Common myeloid progenitor, CD34-positive (primary cell): ENCODE results near the gene DRD2.
A peak's percentile ranks its signal among the peaks of the same experiment; 100 is the strongest.

Experiments
- CTCF ChIA-PET: fragments of 350-600 bp; sonication (Branson Sonifier 250); formaldehyde crosslinking; loops from one replicate; lab custom pipeline; 2021; ENCODE audit warnings: antibody characterized with exemption; lab: Charles Lee
- POLR2A ChIA-PET: fragments of 350-600 bp; sonication (Branson Sonifier 250); formaldehyde crosslinking; loops from one replicate; lab custom pipeline; 2021; ENCODE audit warnings: antibody characterized with exemption; lab: Charles Lee
- DNase-seq, 3 donors: peaks; one replicate each; pipeline versions ENCODE4 v3.0.0 to v3.0.0-alpha.2; 2013
- H3K27ac ChIP-seq, 2 experiments: 1 replicate in 1 of 2; 2 replicates in 1 of 2; pipeline ENCODE4 v1.7.0; 2013; ENCODE audit warnings: inconsistent platforms in 2 of 2, low read length in 2 of 2, mild to moderate bottlenecking in 2 of 2, low read depth in 1 of 2, moderate library complexity in 1 of 2; ENCODE audit not compliant: severe bottlenecking in 2 of 2, insufficient read depth in 1 of 2, poor library complexity in 1 of 2
- H3K27me3 ChIP-seq, 5 experiments: replicated peaks in 2 of 5; 1 replicate in 3 of 5; 2 replicates in 2 of 5; pipeline versions ENCODE4 v1.6.1 to v1.7.0; 2013; ENCODE audit warnings: low read length in 4 of 5, mild to moderate bottlenecking in 2 of 5, moderate library complexity in 2 of 5, inconsistent platforms in 1 of 5; ENCODE audit not compliant: insufficient read depth in 5 of 5, control insufficient read depth in 4 of 5
- H3K36me3 ChIP-seq, 4 experiments: 1 replicate in 2 of 4; 2 replicates in 2 of 4; pipeline versions ENCODE4 v1.6.1 to v1.7.0; 2013; ENCODE audit warnings: low read length in 3 of 4, control low read depth in 1 of 4, mild to moderate bottlenecking in 1 of 4; ENCODE audit not compliant: control insufficient read depth in 4 of 4, insufficient read depth in 4 of 4
- H3K4me1 ChIP-seq, 4 experiments: 1 replicate in 3 of 4; 2 replicates in 1 of 4; pipeline versions ENCODE4 v1.6.1 to v1.7.1; 2013; ENCODE audit warnings: low read length in 3 of 4, mild to moderate bottlenecking in 3 of 4, control low read depth in 1 of 4, inconsistent platforms in 1 of 4, moderate library complexity in 1 of 4; ENCODE audit not compliant: control insufficient read depth in 4 of 4, insufficient read depth in 4 of 4; ENCODE audit errors: control extremely low read depth in 1 of 4
- H3K4me3 ChIP-seq, 7 experiments: 1 replicate in 4 of 7; 2 replicates in 3 of 7; pipeline versions ENCODE4 v1.5.1 to v1.7.0; 2013; ENCODE audit warnings: mild to moderate bottlenecking in 7 of 7, low read length in 6 of 7, moderate library complexity in 6 of 7, inconsistent platforms in 2 of 7, low read depth in 2 of 7, control low read depth in 1 of 7; ENCODE audit not compliant: insufficient read depth in 4 of 7, control insufficient read depth in 1 of 7; ENCODE audit errors: extremely low read depth in 1 of 7
- H3K9me3 ChIP-seq, 5 experiments: 1 replicate in 4 of 5; 2 replicates in 1 of 5; pipeline versions ENCODE4 v1.6.1 to v1.7.1; 2013; ENCODE audit warnings: low read length in 4 of 5, mild to moderate bottlenecking in 2 of 5, inconsistent platforms in 1 of 5, low read depth in 1 of 5, moderate library complexity in 1 of 5; ENCODE audit not compliant: control insufficient read depth in 4 of 5, insufficient read depth in 2 of 5; ENCODE audit errors: control extremely low read depth in 1 of 5
- WGBS: methylation state at CpG from one replicate; pipeline ENCODE4 v1.1.5; 2013; ENCODE audit not compliant: insufficient coverage; 5-methylcytosine and 5-hydroxymethylcytosine counted together

The DRD2 gene

GRCh38 chr11:113405724-113406478, 69.3 kb downstream of the DRD2 start:
- no peak overlapping the region for H3K27ac ChIP-seq
- CTCF ChIA-PET: interaction anchor here (1.0 kb wide), 1 partner anchor 15 kb away, joined by 3 read pairs; no protein-coding TSS in a partner anchor
- peaks cover 0 to 17% (median 6%) of the 10 kb centered on the region in 4 experiments for H3K4me1 ChIP-seq

GRCh38 chr11:113404859-113405430, 70.3 kb downstream of the DRD2 start:
- peaks cover 0 to 17% (median 6%) of the 10 kb centered on the region in 4 experiments for H3K4me1 ChIP-seq
- no peaks in the 10 kb centered on the region for H3K27me3 ChIP-seq
- H3K27ac ChIP-seq: no peak overlapping the region
- DNase-seq: no peak
- H3K36me3 ChIP-seq: no peaks in the 10 kb centered on the region
- WGBS: 94% methylated on average over 7 of the region's 7 CpGs
- peak overlapping the region in 1 of 7 experiments; percentile 19 for H3K4me3 ChIP-seq
- POLR2A ChIA-PET: no interaction called here
- CTCF ChIA-PET: interaction anchor here (1.0 kb wide), 1 partner anchor 14 kb away, joined by 3 read pairs; no protein-coding TSS in a partner anchor
- no peaks in the 10 kb centered on the region for H3K9me3 ChIP-seq

More at GRCh38 chr11:113405724-113406478, 69.3 kb downstream of the DRD2 start:
- Histone ChIP-seq H3K36me3 (no peaks in the 10 kb centered on the region), H3K9me3 (no peaks in the 10 kb centered on the region), H3K27me3 (no peaks in the 10 kb centered on the region), H3K4me3 (no peak overlapping the region)
- POLR2A ChIA-PET: no interaction called here
- WGBS: 77% methylated on average over 6 of the region's 7 CpGs
- no peak for DNase-seq

- CTCF ChIA-PET: interaction anchor here (1.4 kb wide), 1 partner anchor 14 kb away, joined by 4 read pairs; the partner anchor contains the start of gene ANKK1
- Histone ChIP-seq H3K27me3 (no peaks in the 10 kb centered on the region), H3K36me3 (no peaks in the 10 kb centered on the region), H3K4me1 (peaks cover 0 to 17% (median 6%) of the 10 kb centered on the region in 4 experiments), H3K27ac (no peak overlapping the region), H3K4me3 (no peak overlapping the region), H3K9me3 (no peaks in the 10 kb centered on the region)
- DNase-seq: peak; percentile 50 to 89 (median 80)
- WGBS: 0% methylated on average over 2 of the region's 2 CpGs
- POLR2A ChIA-PET: interaction anchor here (0.5 kb wide), 2 partner anchors 193 to 1365 kb away, joined by 5 to 6 read pairs; no protein-coding TSS in a partner anchor
Observed at GRCh38 chr11:113401718-113402117, 73.5 kb downstream of the DRD2 start.

GRCh38 chr11:113400631-113401230, 74.5 kb downstream of the DRD2 start:
- no peaks in the 10 kb centered on the region for H3K9me3 ChIP-seq
- H3K4me3 ChIP-seq: no peak overlapping the region
- H3K27ac ChIP-seq: no peak overlapping the region
- peaks cover 0 to 14% (median 6%) of the 10 kb centered on the region in 4 experiments for H3K4me1 ChIP-seq
- H3K36me3 ChIP-seq: no peaks in the 10 kb centered on the region
- H3K27me3 ChIP-seq: no peaks in the 10 kb centered on the region
- 78% methylated on average over 5 of the region's 5 CpGs for WGBS
- POLR2A ChIA-PET: no interaction called here
- CTCF ChIA-PET: interaction anchor here (1.3 to 1.4 kb wide), 2 partner anchors 13 to 20 kb away, joined by 3 to 4 read pairs; partner anchors contain the start of gene ANKK1
- no peak for DNase-seq

- H3K4me1 ChIP-seq: peaks cover 0 to 7% (median 2%) of the 10 kb centered on the region in 4 experiments
- 89% methylated on average over 21 of the region's 24 CpGs for WGBS
- CTCF ChIA-PET: interaction anchor here (0.6 to 1.3 kb wide), 2 partner anchors 22 to 873 kb away, joined by 3 read pairs; no protein-coding TSS in a partner anchor
- no peak overlapping the region for H3K4me3 ChIP-seq
- no peak overlapping the region for H3K27ac ChIP-seq
- DNase-seq: no peak
- no peaks in the 10 kb centered on the region for H3K9me3 ChIP-seq
- H3K27me3 ChIP-seq: no peaks in the 10 kb centered on the region
- POLR2A ChIA-PET: no interaction called here
- no peaks in the 10 kb centered on the region for H3K36me3 ChIP-seq
Observed at GRCh38 chr11:113398669-113399430, 76.3 kb downstream of the DRD2 start.

GRCh38 chr11:113397821-113398220, 77.4 kb downstream of the DRD2 start:
- H3K36me3 ChIP-seq: no peaks in the 10 kb centered on the region

More at GRCh38 chr11:113397821-113398220, 77.4 kb downstream of the DRD2 start:
- no peak for DNase-seq
- Histone ChIP-seq H3K4me1 (peaks cover 0 to 7% (median 2%) of the 10 kb centered on the region in 4 experiments), H3K4me3 (no peak overlapping the region), H3K27me3 (no peaks in the 10 kb centered on the region), H3K9me3 (no peaks in the 10 kb centered on the region), H3K27ac (no peak overlapping the region)
- ChIA-PET CTCF (interaction anchor here (0.6 kb wide), 1 partner anchor 874 kb away, joined by 3 read pairs; no protein-coding TSS in a partner anchor), POLR2A (no interaction called here)
- 94% methylated on average over 2 of the region's 4 CpGs for WGBS
